ENCODE results near the gene AFF3. TPM values are rescaled to one million over a fixed set of nuclear protein-coding genes. Genes with fewer than 3 reads are reported as not detected.

AFF3 gene
- total RNA-seq, 5 donors from 2014 or later (not counting 1 experiment from before 2014, with no cell fraction given): 9.9 to 23.5 (median 11.5) TPM

DNA sequence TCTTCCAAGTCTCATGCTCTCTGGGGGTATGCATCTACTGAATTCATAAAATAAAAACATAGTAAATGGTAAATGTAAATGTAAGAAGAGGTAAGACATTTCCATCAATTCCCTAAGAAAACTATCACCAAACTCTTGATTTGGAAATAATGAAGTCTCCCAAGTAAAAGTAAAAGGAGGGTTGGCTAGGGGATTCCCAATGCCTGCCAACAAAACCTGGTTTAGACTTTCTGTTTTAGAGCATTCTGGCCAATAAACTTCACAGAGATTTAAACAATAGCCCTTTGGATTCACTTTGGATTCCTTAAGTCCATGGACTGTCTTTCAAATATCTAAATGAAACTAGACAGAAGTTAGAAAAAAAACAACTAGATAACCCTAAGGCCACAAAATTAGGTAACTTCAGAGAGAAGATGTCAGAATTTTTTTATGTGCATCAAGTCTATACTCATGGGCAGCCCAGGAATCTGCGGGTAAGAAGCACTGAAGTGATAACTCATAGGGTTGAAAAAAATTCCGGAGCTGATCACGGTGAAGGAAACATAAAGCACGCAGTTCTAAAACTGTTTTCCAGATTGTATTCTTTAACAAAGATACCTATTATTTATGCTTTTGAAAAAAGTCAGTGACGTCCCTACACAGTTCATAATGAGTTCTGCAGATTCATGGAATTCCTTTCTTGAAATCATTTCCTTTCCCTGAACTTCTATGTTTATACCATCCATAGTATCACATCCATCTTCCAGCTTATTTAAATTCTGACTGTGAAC lies 263.6 kb downstream of the AFF3 start:
- Mint-ChIP-seq H3K27me3 (no peaks in the 10 kb centered on the region), H3K4me1 (peaks cover 0 to 2% (median 0%) of the 10 kb centered on the region in 3 donors), H3K36me3 (no peaks in the 10 kb centered on the region), H3K4me3 (no peak overlapping the region), H3K27ac (no peak overlapping the region), H3K9me3 (no peaks in the 10 kb centered on the region)
- CTCF ChIA-PET: no interaction called here
- Histone ChIP-seq H3K4me3 (ENCODE audit: control insufficient read depth in 1 of 2, extremely low read depth in 1 of 2, low read length in 1 of 2) (no peak overlapping the region), H3K27ac (ENCODE audit: low read length) (no peak overlapping the region), H3K36me3 (ENCODE audit: control insufficient read depth in 2 of 2, extremely low read depth in 1 of 2, insufficient read depth in 1 of 2, low read length in 1 of 2) (no peaks in the 10 kb centered on the region), H3K27me3 (replicated peaks in 1 of 2; ENCODE audit: control insufficient read depth in 2 of 2, extremely low read depth in 1 of 2, insufficient read depth in 2 of 2, low read length in 1 of 2) (no peaks in the 10 kb centered on the region), H3K9me3 (no peaks in the 10 kb centered on the region), H3K4me1 (ENCODE audit: control insufficient read depth in 1 of 2, extremely low read depth in 1 of 2, insufficient read depth in 2 of 2, low read length in 2 of 2) (no peaks in the 10 kb centered on the region)
- no peak for DNase-seq
- no peak for ATAC-seq (replicated peaks in 1 of 4)
- POLR2A ChIA-PET: no interaction called here
- no CpG with 5 or more reads among the region's 5 CpGs for WGBS (ENCODE audit: insufficient coverage)

GRCh38 chr2:99877963-99878362 lies 264.4 kb downstream of the AFF3 start:
- Mint-ChIP-seq H3K4me3 (no peak overlapping the region), H3K9me3 (no peaks in the 10 kb centered on the region), H3K4me1 (no peaks in the 10 kb centered on the region), H3K27me3 (no peaks in the 10 kb centered on the region), H3K27ac (no peak overlapping the region), H3K36me3 (no peaks in the 10 kb centered on the region)
- ChIA-PET CTCF (no interaction called here), POLR2A (no interaction called here)
- no peaks in the 10 kb centered on the region for H3K9me3 ChIP-seq
- 58% methylated on average over 2 of the region's 4 CpGs for WGBS (ENCODE audit: insufficient coverage)
- no peak overlapping the region for H3K27ac ChIP-seq (ENCODE audit: low read length)
- ATAC-seq (replicated peaks in 1 of 4) (no peak), DNase-seq (no peak)
- no peaks in the 10 kb centered on the region for H3K4me1 ChIP-seq (ENCODE audit: control insufficient read depth in 1 of 2, extremely low read depth in 1 of 2, insufficient read depth in 2 of 2, low read length in 2 of 2)
- no peaks in the 10 kb centered on the region for H3K36me3 ChIP-seq (ENCODE audit: control insufficient read depth in 2 of 2, extremely low read depth in 1 of 2, insufficient read depth in 1 of 2, low read length in 1 of 2)
- no peaks in the 10 kb centered on the region for H3K27me3 ChIP-seq (replicated peaks in 1 of 2; ENCODE audit: control insufficient read depth in 2 of 2, extremely low read depth in 1 of 2, insufficient read depth in 2 of 2, low read length in 1 of 2)
- H3K4me3 ChIP-seq (ENCODE audit: control insufficient read depth in 1 of 2, extremely low read depth in 1 of 2, low read length in 1 of 2): no peak overlapping the region

DNA sequence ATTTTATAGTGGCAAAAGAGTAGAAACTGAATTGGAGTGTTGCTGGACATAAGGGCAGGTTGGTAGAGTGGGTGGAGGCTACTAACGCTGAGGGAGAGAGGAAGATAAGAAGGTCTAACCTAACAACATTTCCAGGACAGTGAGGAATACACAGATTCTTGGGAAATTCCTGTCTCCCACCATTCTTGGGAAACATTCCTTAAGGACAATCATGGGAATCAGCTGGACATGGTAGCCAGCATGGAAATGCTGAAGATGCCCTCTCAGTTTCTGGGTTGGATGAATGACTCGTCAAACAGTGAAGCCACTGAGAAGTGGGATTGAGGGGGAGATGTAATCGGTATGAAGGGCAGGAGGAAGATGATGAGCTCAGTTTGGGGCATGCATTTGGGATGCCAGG lies 265.4 kb downstream of the AFF3 start:
- Mint-ChIP-seq H3K27me3 (no peaks in the 10 kb centered on the region), H3K4me3 (no peak overlapping the region), H3K27ac (no peak overlapping the region), H3K4me1 (no peaks in the 10 kb centered on the region), H3K9me3 (no peaks in the 10 kb centered on the region), H3K36me3 (no peaks in the 10 kb centered on the region)
- no peak for DNase-seq
- Histone ChIP-seq H3K27me3 (replicated peaks in 1 of 2; ENCODE audit: control insufficient read depth in 2 of 2, extremely low read depth in 1 of 2, insufficient read depth in 2 of 2, low read length in 1 of 2) (no peaks in the 10 kb centered on the region), H3K4me3 (ENCODE audit: control insufficient read depth in 1 of 2, extremely low read depth in 1 of 2, low read length in 1 of 2) (no peak overlapping the region), H3K4me1 (ENCODE audit: control insufficient read depth in 1 of 2, extremely low read depth in 1 of 2, insufficient read depth in 2 of 2, low read length in 2 of 2) (no peaks in the 10 kb centered on the region), H3K36me3 (ENCODE audit: control insufficient read depth in 2 of 2, extremely low read depth in 1 of 2, insufficient read depth in 1 of 2, low read length in 1 of 2) (no peaks in the 10 kb centered on the region), H3K9me3 (no peaks in the 10 kb centered on the region), H3K27ac (ENCODE audit: low read length) (no peak overlapping the region)
- WGBS (ENCODE audit: insufficient coverage): 96% methylated on average over 2 of the region's 3 CpGs
- ChIA-PET POLR2A (no interaction called here), CTCF (interaction anchor here in 1 of 2 donors (0.7 kb wide), 1 partner anchor 509 kb away, joined by 4 read pairs; no protein-coding TSS in a partner anchor)
- ATAC-seq (replicated peaks in 1 of 4): no peak

GRCh38 chr2:99875627-99876201 lies 266.7 kb downstream of the AFF3 start:
- no peak overlapping the region for H3K4me3 Mint-ChIP-seq
- ATAC-seq (replicated peaks in 1 of 4) (no peak), DNase-seq (no peak)
- no peaks in the 10 kb centered on the region for H3K36me3 Mint-ChIP-seq
- no peaks in the 10 kb centered on the region for H3K9me3 Mint-ChIP-seq
- Histone ChIP-seq H3K27ac (ENCODE audit: low read length) (no peak overlapping the region), H3K4me1 (ENCODE audit: control insufficient read depth in 1 of 2, extremely low read depth in 1 of 2, insufficient read depth in 2 of 2, low read length in 2 of 2) (no peaks in the 10 kb centered on the region), H3K9me3 (no peaks in the 10 kb centered on the region), H3K4me3 (ENCODE audit: control insufficient read depth in 1 of 2, extremely low read depth in 1 of 2, low read length in 1 of 2) (no peak overlapping the region), H3K27me3 (replicated peaks in 1 of 2; ENCODE audit: control insufficient read depth in 2 of 2, extremely low read depth in 1 of 2, insufficient read depth in 2 of 2, low read length in 1 of 2) (no peaks in the 10 kb centered on the region), H3K36me3 (ENCODE audit: control insufficient read depth in 2 of 2, extremely low read depth in 1 of 2, insufficient read depth in 1 of 2, low read length in 1 of 2) (no peaks in the 10 kb centered on the region)
- ChIA-PET CTCF (interaction anchor here in 1 of 2 donors (0.5 kb wide), 1 partner anchor 649 kb away, joined by 3 read pairs; no protein-coding TSS in a partner anchor), POLR2A (no interaction called here)
- WGBS (ENCODE audit: insufficient coverage): 92% methylated on average over 5 of the region's 7 CpGs
- H3K4me1 Mint-ChIP-seq: no peaks in the 10 kb centered on the region
- H3K27me3 Mint-ChIP-seq: no peaks in the 10 kb centered on the region
- H3K27ac Mint-ChIP-seq: no peak overlapping the region

- Histone ChIP-seq H3K36me3 (ENCODE audit: control insufficient read depth in 2 of 2, extremely low read depth in 1 of 2, insufficient read depth in 1 of 2, low read length in 1 of 2) (no peaks in the 10 kb centered on the region), H3K4me3 (ENCODE audit: control insufficient read depth in 1 of 2, extremely low read depth in 1 of 2, low read length in 1 of 2) (no peak overlapping the region), H3K9me3 (no peaks in the 10 kb centered on the region), H3K4me1 (ENCODE audit: control insufficient read depth in 1 of 2, extremely low read depth in 1 of 2, insufficient read depth in 2 of 2, low read length in 2 of 2) (no peaks in the 10 kb centered on the region), H3K27me3 (replicated peaks in 1 of 2; ENCODE audit: control insufficient read depth in 2 of 2, extremely low read depth in 1 of 2, insufficient read depth in 2 of 2, low read length in 1 of 2) (no peaks in the 10 kb centered on the region), H3K27ac (ENCODE audit: low read length) (no peak overlapping the region)
- Mint-ChIP-seq H3K9me3 (no peaks in the 10 kb centered on the region), H3K27me3 (no peaks in the 10 kb centered on the region), H3K27ac (no peak overlapping the region), H3K4me3 (no peak overlapping the region), H3K4me1 (peaks cover 0 to 8% (median 0%) of the 10 kb centered on the region in 3 donors), H3K36me3 (peaks cover 2% of the 10 kb centered on the region)
- ATAC-seq (replicated peaks in 1 of 4): no peak
- ChIA-PET POLR2A (no interaction called here), CTCF (interaction anchor here in 1 of 2 donors (0.6 kb wide), 1 partner anchor 76 kb away, joined by 8 read pairs; no protein-coding TSS in a partner anchor)
- no peak for DNase-seq
- WGBS (ENCODE audit: insufficient coverage): 94% methylated on average over 3 of the region's 4 CpGs
These were observed 274.1 kb downstream of the AFF3 start for GRCh38 chr2:99868260-99868659.

DNA sequence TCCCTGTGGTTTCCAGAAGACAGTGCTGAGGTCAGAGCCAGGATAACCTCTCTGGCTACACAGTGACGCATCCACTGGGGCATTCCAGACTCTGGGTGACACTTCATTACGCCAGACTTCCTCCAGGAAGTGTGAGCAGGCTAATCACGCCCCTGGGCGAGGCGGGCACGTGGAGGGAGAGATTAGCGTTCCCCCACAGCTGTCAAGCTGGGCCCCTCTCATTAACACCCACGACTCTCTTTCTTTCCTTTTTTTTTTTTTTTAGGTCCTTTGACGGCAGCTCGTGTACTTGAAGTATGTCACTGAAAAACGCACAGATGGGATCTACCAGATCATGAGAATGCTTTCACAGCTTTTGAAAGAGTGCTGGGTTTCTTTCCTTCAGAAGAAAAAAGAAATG lies 274.6 kb downstream of the AFF3 start:
- H3K4me3 ChIP-seq (ENCODE audit: control insufficient read depth in 1 of 2, extremely low read depth in 1 of 2, low read length in 1 of 2): no peak overlapping the region
- Mint-ChIP-seq H3K4me3 (no peak overlapping the region), H3K9me3 (no peaks in the 10 kb centered on the region), H3K27ac (no peak overlapping the region), H3K4me1 (peaks cover 0 to 10% (median 4%) of the 10 kb centered on the region in 3 donors), H3K27me3 (no peaks in the 10 kb centered on the region), H3K36me3 (peaks cover 2% of the 10 kb centered on the region)
- CTCF ChIA-PET: interaction anchor here in 1 of 2 donors (0.6 kb wide), 1 partner anchor 75 kb away, joined by 8 read pairs; no protein-coding TSS in a partner anchor
- H3K4me1 ChIP-seq (ENCODE audit: control insufficient read depth in 1 of 2, extremely low read depth in 1 of 2, insufficient read depth in 2 of 2, low read length in 2 of 2): no peaks in the 10 kb centered on the region
- no peak overlapping the region for H3K27ac ChIP-seq (ENCODE audit: low read length)
- no peak for DNase-seq
- no peaks in the 10 kb centered on the region for H3K36me3 ChIP-seq (ENCODE audit: control insufficient read depth in 2 of 2, extremely low read depth in 1 of 2, insufficient read depth in 1 of 2, low read length in 1 of 2)
- POLR2A ChIA-PET: no interaction called here
- 93% methylated on average over 2 of the region's 11 CpGs for WGBS (ENCODE audit: insufficient coverage)
- no peaks in the 10 kb centered on the region for H3K27me3 ChIP-seq (replicated peaks in 1 of 2; ENCODE audit: control insufficient read depth in 2 of 2, extremely low read depth in 1 of 2, insufficient read depth in 2 of 2, low read length in 1 of 2)
- H3K9me3 ChIP-seq: no peaks in the 10 kb centered on the region
- no peak for ATAC-seq (replicated peaks in 1 of 4)

All from T-cell (primary cell).